Neuronal stem cell (in vitro differentiated cells): Measurements from ENCODE around the gene SMIM7.

Source experiments
- DNase-seq: peaks from one replicate; pipeline ENCODE4 v3.0.0-alpha.2; 2013; ENCODE audit warnings: low spot score
- H2AFZ ChIP-seq: one replicate; pipeline ENCODE4 v1.6.1; 2013; ENCODE audit warnings: mild to moderate bottlenecking, low read length, inconsistent platforms
- H2AK5ac ChIP-seq: 2 replicates; pipeline ENCODE4 v1.6.1; 2013; ENCODE audit warnings: low read depth, mild to moderate bottlenecking, inconsistent platforms, low read length, moderate library complexity, mixed read lengths
- H2BK120ac ChIP-seq: 2 replicates; pipeline ENCODE4 v1.6.1; 2013; ENCODE audit warnings: low read depth, mild to moderate bottlenecking, inconsistent platforms, low read length, moderate library complexity, mixed read lengths
- H2BK12ac ChIP-seq: one replicate; pipeline ENCODE4 v1.6.1; 2013; ENCODE audit warnings: low read length, inconsistent platforms
- H2BK15ac ChIP-seq: 2 replicates; pipeline ENCODE4 v1.6.1; 2013; ENCODE audit warnings: mild to moderate bottlenecking, low read length, inconsistent platforms, mixed read lengths
- H2BK5ac ChIP-seq: one replicate; pipeline ENCODE4 v1.6.1; 2013; ENCODE audit warnings: inconsistent platforms, mild to moderate bottlenecking, low read length, moderate library complexity
- H3K14ac ChIP-seq: one replicate; pipeline ENCODE4 v1.6.1; 2013; ENCODE audit warnings: low read length, inconsistent platforms
- H3K18ac ChIP-seq: 2 replicates; pipeline ENCODE4 v1.6.1; 2013; ENCODE audit warnings: low read length, inconsistent platforms
- H3K23ac ChIP-seq: 2 replicates; pipeline ENCODE4 v1.6.1; 2013; ENCODE audit warnings: low read depth, mild to moderate bottlenecking, mixed read lengths, low read length, inconsistent platforms; ENCODE audit not compliant: poor library complexity
- H3K27ac ChIP-seq: replicated peaks from 3 replicates; pipeline ENCODE4 v1.5.1; 2013; ENCODE audit warnings: low read length, inconsistent platforms
- H3K27me3 ChIP-seq, 3 experiments: 2 replicates each; pipeline ENCODE4 v1.6.1; 2013; ENCODE audit warnings: low read length in 3 of 3, mild to moderate bottlenecking in 2 of 3, inconsistent platforms in 1 of 3, low read depth in 1 of 3, mixed read lengths in 1 of 3, moderate library complexity in 1 of 3; ENCODE audit not compliant: control insufficient read depth in 3 of 3, insufficient read depth in 3 of 3
- H3K36me3 ChIP-seq, 2 donors: replicated peaks in 1 of 2; 2 replicates each; pipeline ENCODE4 v1.6.1; 2013; ENCODE audit warnings: low read length in 2 of 2; ENCODE audit not compliant: control insufficient read depth in 2 of 2, insufficient read depth in 2 of 2
- H3K4ac ChIP-seq: 2 replicates; pipeline ENCODE4 v1.6.1; 2013; ENCODE audit warnings: inconsistent platforms, mild to moderate bottlenecking, low read length, moderate library complexity
- H3K4me1 ChIP-seq, 2 donors: 1 replicate in 1 of 2; 2 replicates in 1 of 2; pipeline ENCODE4 v1.6.1; 2013; ENCODE audit warnings: low read length in 2 of 2, low read depth in 1 of 2; ENCODE audit not compliant: control insufficient read depth in 2 of 2, insufficient read depth in 1 of 2
- H3K4me2 ChIP-seq: one replicate; pipeline ENCODE4 v1.6.1; 2013; ENCODE audit warnings: mild to moderate bottlenecking, low read length, inconsistent platforms; ENCODE audit not compliant: insufficient read depth, poor library complexity, severe bottlenecking
- H3K4me3 ChIP-seq, 2 donors: 2 replicates each; pipeline ENCODE4 v1.5.1; 2013; ENCODE audit warnings: low read length in 2 of 2, mild to moderate bottlenecking in 2 of 2, inconsistent platforms in 1 of 2, moderate library complexity in 1 of 2
- H3K79me1 ChIP-seq: one replicate; pipeline ENCODE4 v1.6.1; 2013; ENCODE audit warnings: low read depth, mild to moderate bottlenecking, inconsistent platforms, low read length, moderate library complexity
- H3K9ac ChIP-seq: one replicate; pipeline ENCODE4 v1.6.1; 2013; ENCODE audit warnings: mild to moderate bottlenecking, low read depth, low read length, inconsistent platforms; ENCODE audit not compliant: poor library complexity
- H3K9me3 ChIP-seq, 2 donors: replicated peaks in 1 of 2; 2 replicates each; pipeline versions ENCODE3 to v1.6.1; 2013; ENCODE audit warnings: low read length in 2 of 2, mild to moderate bottlenecking in 2 of 2, inconsistent platforms in 1 of 2, low read depth in 1 of 2, mixed read lengths in 1 of 2, moderate library complexity in 1 of 2; ENCODE audit not compliant: control insufficient read depth in 2 of 2, insufficient read depth in 1 of 2
- H4K8ac ChIP-seq: one replicate; pipeline ENCODE4 v1.6.1; 2013; ENCODE audit warnings: low read depth, mild to moderate bottlenecking, inconsistent platforms, low read length, moderate library complexity
- H4K91ac ChIP-seq: one replicate; pipeline ENCODE4 v1.6.1; 2013; ENCODE audit warnings: low read length, low read depth, mild to moderate bottlenecking, inconsistent platforms; ENCODE audit not compliant: poor library complexity
- WGBS, 2 donors: extraction: QIAGEN DNeasy Blood & Tissue Kit; methylation state at CpG; one replicate each; pipeline ENCODE4 v1.1.7; 2013; ENCODE audit warnings: missing lambda C conversion rate in 2 of 2, mixed read lengths in 1 of 2; ENCODE audit not compliant: insufficient read length in 2 of 2, insufficient replicate concordance in 1 of 2; ENCODE audit errors: extremely low coverage in 2 of 2; 5-methylcytosine and 5-hydroxymethylcytosine counted together

Gene SMIM7

GRCh38 chr19:16620584-16620983 lies 39.4 kb downstream of the SMIM7 start:
- Histone ChIP-seq H2BK5ac (no peak overlapping the region), H3K27ac (no peak overlapping the region), H2BK12ac (no peak overlapping the region), H2AFZ (no peak overlapping the region), H3K4me2 (no peak overlapping the region), H3K23ac (no peak overlapping the region), H3K18ac (no peak overlapping the region), H3K36me3 (peaks cover 1 to 24% of the 10 kb centered on the region in 2 donors), H3K4ac (no peak overlapping the region), H3K4me3 (no peak overlapping the region), H3K27me3 (no peaks in the 10 kb centered on the region), H2AK5ac (no peak overlapping the region), H3K9me3 (no peaks in the 10 kb centered on the region), H3K79me1 (peaks cover 24% of the 10 kb centered on the region), H2BK120ac (no peak overlapping the region), H2BK15ac (no peak overlapping the region), H4K8ac (no peak overlapping the region), H4K91ac (no peak overlapping the region), H3K14ac (no peak overlapping the region), H3K4me1 (peaks cover 0 to 3% of the 10 kb centered on the region in 2 donors), H3K9ac (no peak overlapping the region)
- no peak for DNase-seq
- no CpG with 5 or more reads among the region's 3 CpGs for WGBS, 2 donors

GRCh38 chr19:16620018-16620417 lies 39.9 kb downstream of the SMIM7 start:
- no peak overlapping the region for H3K9ac ChIP-seq
- H2AFZ ChIP-seq: no peak overlapping the region
- H3K27ac ChIP-seq: no peak overlapping the region

GRCh38 chr19:16619457-16619856 lies 40.5 kb downstream of the SMIM7 start:
- Histone ChIP-seq H3K4me1 (peaks cover 0 to 3% of the 10 kb centered on the region in 2 donors), H2BK120ac (peak overlapping the region; percentile 45), H4K91ac (no peak overlapping the region), H3K79me1 (peaks cover 24% of the 10 kb centered on the region), H3K36me3 (peaks cover 0 to 14% of the 10 kb centered on the region in 2 donors), H3K18ac (no peak overlapping the region), H3K9me3 (no peaks in the 10 kb centered on the region), H3K4me3 (no peak overlapping the region), H3K23ac (no peak overlapping the region), H2BK15ac (no peak overlapping the region), H2BK12ac (no peak overlapping the region), H3K9ac (no peak overlapping the region), H3K27me3 (no peaks in the 10 kb centered on the region), H3K27ac (no peak overlapping the region), H3K4ac (no peak overlapping the region), H2AFZ (no peak overlapping the region), H4K8ac (no peak overlapping the region), H3K14ac (no peak overlapping the region), H2AK5ac (no peak overlapping the region), H3K4me2 (no peak overlapping the region), H2BK5ac (no peak overlapping the region)
- no peak for DNase-seq
- WGBS, 2 donors: no CpG with 5 or more reads among the region's 7 CpGs

More at GRCh38 chr19:16620018-16620417, 39.9 kb downstream of the SMIM7 start:
- Histone ChIP-seq H3K36me3 (peaks cover 1 to 20% of the 10 kb centered on the region in 2 donors), H4K8ac (no peak overlapping the region), H2AK5ac (no peak overlapping the region), H3K4me3 (no peak overlapping the region), H3K27me3 (no peaks in the 10 kb centered on the region), H3K9me3 (no peaks in the 10 kb centered on the region), H3K18ac (no peak overlapping the region), H3K14ac (no peak overlapping the region), H3K23ac (no peak overlapping the region), H3K4ac (no peak overlapping the region), H3K4me1 (peaks cover 0 to 3% of the 10 kb centered on the region in 2 donors), H2BK120ac (no peak overlapping the region), H2BK12ac (no peak overlapping the region), H3K79me1 (peaks cover 24% of the 10 kb centered on the region), H4K91ac (no peak overlapping the region), H2BK15ac (no peak overlapping the region), H3K4me2 (no peak overlapping the region), H2BK5ac (no peak overlapping the region)
- no peak for DNase-seq
- no CpG with 5 or more reads among the region's 5 CpGs for WGBS, 2 donors

- H3K79me1 ChIP-seq: peaks cover 28% of the 10 kb centered on the region
- no peak overlapping the region for H3K4me3 ChIP-seq
- DNase-seq: no peak
- no peak overlapping the region for H2AFZ ChIP-seq
- H4K8ac ChIP-seq: no peak overlapping the region
- no peaks in the 10 kb centered on the region for H3K9me3 ChIP-seq
- WGBS, 2 donors: no CpG with 5 or more reads among the region's 7 CpGs
- no peak overlapping the region for H2BK5ac ChIP-seq
- no peak overlapping the region for H2BK12ac ChIP-seq
- H2BK15ac ChIP-seq: no peak overlapping the region
- H2AK5ac ChIP-seq: no peak overlapping the region
- H3K4me2 ChIP-seq: no peak overlapping the region
- H3K14ac ChIP-seq: no peak overlapping the region
- peaks cover 0 to 2% of the 10 kb centered on the region in 2 donors for H3K36me3 ChIP-seq
- H4K91ac ChIP-seq: no peak overlapping the region
- H3K18ac ChIP-seq: no peak overlapping the region
- no peaks in the 10 kb centered on the region for H3K27me3 ChIP-seq
- H3K9ac ChIP-seq: no peak overlapping the region
- H3K4me1 ChIP-seq: peaks cover 0 to 3% of the 10 kb centered on the region in 2 donors
- H2BK120ac ChIP-seq: no peak overlapping the region
- H3K23ac ChIP-seq: no peak overlapping the region
- no peak overlapping the region for H3K27ac ChIP-seq
- no peak overlapping the region for H3K4ac ChIP-seq
These were observed 41.7 kb downstream of the SMIM7 start for GRCh38 chr19:16618248-16618647.
